Measurements from ENCODE around the gene ZNF646.
"Not testable (repeated sequence)": the region's sequence is repeated elsewhere in the genome, so short reads cannot be mapped to it uniquely, and the experiment has no call there.

Gene ZNF646

DNA sequence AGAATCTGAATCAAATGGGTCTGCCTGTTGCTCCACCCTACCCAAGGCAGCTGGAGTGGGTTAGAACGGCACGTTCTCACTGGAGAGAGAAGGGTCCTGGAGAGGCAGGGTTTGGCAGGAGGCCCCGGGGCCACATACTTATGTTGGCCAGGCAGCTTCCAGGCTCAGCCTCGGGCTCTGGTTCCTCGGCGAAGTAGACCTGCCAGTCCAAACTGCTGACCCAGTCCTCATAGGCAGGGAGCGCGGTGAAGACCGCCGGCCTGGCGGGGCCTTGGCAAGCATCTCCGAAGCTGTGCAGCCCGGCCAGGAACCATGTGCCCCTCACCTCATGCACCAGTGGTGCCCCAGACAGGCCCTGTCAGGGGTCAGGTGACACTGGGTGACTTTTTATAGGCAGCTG lies 9.8 kb downstream of the ZNF646 start:
- DNase-seq (ENCODE audit: low spot score), result no peak

GRCh38 chr16:31084584-31085302 lies 10.5 kb downstream of the ZNF646 start:
- DNase-seq (ENCODE audit: low spot score), result no peak

DNA sequence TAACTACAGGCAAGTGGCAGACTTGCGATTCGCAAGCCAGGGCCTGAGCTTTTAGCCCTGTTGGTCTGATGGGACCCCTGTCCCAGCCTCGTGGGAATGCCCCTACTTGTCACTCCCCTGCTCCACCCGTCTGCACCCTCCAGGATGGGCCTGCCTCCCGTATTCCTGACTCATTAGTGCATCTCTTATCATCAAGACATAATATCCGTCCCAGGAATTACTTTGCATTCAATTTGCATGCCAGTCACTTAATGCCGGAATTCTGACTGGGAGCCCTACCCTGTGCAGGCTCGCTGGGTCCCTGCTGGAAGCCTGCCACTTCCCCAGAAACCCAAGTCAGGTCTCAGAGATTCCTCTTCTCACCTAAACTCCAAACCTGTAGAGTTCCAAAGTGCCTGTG lies 11.2 kb downstream of the ZNF646 start:
- DNase-seq (ENCODE audit: low spot score), result no peak

DNA sequence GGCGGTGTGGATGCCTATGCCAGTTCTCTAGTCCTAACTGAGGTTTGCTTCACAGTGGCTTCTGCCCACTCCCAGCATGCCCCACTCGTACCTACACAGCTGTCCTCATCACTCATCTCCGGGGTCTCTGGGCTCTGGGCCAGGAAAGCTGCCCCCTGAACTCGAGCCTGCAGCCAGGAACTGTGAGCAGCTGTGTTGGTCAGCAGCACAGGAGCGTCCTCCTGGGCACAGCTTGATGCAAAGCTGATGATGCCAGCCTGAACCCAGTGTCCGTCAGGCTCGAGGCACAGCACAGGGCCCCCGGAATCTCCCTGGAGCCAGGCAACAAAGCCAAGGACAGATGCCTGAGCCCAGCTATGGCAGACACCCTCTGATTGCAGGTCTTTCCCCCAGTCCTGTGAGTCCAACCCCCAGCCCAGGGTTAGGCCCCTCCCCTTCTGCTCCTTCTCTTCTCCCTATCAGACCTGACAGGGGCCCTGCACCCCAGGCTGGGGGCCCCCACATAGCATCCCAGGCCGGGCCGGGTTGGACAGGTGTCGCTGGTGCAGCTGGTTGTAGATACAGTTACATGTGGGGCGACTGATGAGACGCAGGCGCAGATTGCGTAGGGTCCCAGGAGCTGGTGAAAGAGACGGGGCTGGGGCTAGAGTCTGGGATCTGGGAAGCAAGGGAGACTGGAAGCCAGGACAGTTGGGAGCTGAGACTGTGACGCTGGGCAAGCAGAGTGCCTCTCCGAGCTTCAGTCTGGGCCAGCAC lies 11.8 kb downstream of the ZNF646 start:
- no peak for DNase-seq (ENCODE audit: low spot score)

DNA sequence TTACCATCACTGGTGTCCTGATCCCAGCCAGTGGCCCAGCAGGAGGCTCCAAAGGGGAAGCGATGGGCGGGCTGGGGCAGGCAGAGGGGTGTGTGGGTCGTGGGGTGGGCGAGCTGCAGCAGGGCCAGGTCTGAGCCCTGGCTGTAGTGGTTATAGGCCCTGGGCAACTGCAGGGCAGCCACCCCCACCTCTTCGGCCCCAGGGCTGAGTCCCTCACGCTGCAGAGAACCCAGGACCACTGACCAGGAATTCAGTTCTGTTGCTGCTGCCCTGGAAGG lies 12.3 kb downstream of the ZNF646 start:
- no peak for DNase-seq (ENCODE audit: low spot score)

- no peak for DNase-seq (ENCODE audit: low spot score)
Observed at GRCh38 chr16:31087481-31087880, 13.3 kb downstream of the ZNF646 start.

GRCh38 chr16:31087971-31088370 lies 13.7 kb downstream of the ZNF646 start:
- DNase-seq (ENCODE audit: low spot score), result no peak

DNA sequence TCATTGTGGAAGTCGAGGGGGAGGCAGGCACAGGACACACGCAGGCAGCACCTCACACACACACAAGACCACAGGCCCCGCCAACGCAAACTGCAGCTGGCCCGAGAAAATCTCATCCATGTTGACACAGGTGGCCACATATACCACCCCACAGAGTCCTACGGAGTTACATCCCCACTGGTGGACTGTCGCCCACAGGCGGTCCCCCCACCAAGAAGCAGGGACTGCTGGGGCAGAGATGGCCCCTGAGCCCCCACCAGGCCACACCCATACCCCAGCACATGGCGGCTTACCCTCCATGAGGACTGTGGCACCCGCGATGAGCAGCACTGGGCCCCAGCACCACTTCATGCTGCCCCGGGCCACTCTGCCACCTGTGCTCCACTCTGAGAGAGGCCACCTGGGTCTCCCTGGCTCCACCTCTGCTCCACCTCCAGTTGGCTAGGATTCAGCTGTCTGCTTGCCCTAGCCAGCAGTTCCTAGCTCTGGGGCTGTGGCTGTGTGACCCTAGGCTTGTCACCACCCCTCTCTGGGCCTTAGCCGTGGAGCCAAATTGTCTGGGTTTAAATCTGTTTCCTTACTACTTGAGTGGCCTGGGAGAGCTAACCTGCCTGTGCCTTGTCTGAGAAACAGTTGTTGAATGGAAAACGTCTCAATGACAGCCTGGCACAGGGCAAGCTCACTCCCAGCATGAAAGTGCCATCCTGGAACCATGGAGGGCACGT lies 14.4 kb downstream of the ZNF646 start, which contains the start of gene PRSS53:
Gene PRSS53 (minus strand): TSS at position 485 of the 725 bp plus-strand sequence. CDS start 134 bp downstream, at position 351.
- DNase-seq (ENCODE audit: low spot score), result no peak

- DNase-seq (ENCODE audit: low spot score), result no peak
Observed at GRCh38 chr16:31089199-31089598, 15.0 kb downstream of the ZNF646 start.

DNA sequence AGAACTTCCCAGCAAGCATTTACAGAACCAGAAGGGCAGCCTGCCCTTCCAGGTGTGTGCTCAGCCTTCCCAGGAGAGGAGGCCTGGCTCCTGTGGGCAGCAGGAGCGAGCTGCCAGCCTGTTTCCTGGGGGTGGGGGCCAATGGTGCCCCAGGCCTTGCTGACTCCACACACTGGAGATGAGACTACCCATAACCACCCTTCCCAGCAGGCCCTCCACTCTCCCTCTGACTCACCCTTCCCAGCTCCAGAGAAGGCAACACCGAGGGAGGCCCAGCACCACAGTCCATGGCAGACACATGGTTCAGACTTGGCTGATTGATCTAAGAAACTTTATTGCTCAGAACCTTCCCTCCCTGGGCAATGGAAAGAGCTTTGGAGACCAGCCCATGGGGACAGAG lies 16.3 kb downstream of the ZNF646 start:
- DNase-seq (ENCODE audit: low spot score), result no peak

DNA sequence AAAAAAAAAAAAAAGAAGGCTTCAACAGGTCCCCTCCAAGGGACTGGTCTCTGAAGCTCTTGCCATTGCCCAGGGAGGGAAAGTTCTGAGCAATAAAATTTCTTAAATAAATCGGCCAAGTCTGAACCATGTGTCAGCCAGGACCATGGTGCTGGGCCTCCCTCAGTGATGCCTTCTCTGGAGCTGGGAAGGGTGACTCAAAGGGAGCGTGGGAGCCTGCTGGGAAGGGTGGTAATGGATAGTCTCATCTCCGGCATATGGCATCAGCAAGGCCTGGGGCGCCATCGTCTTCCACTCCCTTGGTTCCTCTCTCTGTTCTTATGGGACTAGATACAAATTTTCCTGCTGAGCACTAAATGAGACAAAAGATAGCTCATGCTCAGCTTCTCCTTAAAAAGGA lies 18.1 kb downstream of the ZNF646 start:
- no peak for DNase-seq (ENCODE audit: low spot score)

- DNase-seq (ENCODE audit: low spot score), result peak; percentile 36
Observed at GRCh38 chr16:31093132-31093703, 19.0 kb downstream of the ZNF646 start.

GRCh38 chr16:31094088-31094423 lies 19.8 kb downstream of the ZNF646 start:
- DNase-seq (ENCODE audit: low spot score), result no peak

DNA sequence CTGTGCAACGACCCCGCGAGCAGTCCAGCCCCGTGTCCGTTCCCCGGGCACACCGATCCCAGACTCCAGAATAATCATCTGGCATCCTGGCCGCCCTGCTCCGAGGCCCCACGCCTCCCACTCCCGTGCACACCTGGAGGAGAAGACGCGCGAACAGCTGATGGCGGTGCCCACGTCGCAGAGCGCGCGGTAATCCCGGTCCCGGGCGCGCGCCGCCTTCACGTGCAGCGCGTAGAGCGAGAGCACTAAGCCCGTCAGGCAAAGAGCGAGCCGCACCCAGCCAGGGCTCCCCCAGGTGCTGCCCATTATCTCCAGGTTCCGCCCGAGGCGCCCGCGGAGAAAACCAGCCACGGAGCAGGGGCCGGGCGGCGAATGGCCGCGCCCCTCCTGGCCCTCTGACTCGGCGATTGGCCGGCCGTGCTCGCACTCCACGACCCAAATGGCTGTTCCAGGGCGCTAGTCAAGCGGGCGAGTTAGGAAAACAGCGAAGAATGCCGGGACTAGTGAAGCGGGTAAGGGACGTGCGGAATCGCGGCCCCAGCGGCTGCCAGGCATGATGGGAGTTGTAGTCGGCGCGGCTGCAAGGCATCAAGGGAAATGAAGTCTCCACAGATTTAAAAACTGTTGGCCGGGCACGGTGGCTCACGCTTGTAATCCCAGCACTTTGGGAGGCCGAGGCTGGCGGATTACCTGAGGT lies 20.4 kb downstream of the ZNF646 start, which contains the start of gene VKORC1:
Gene VKORC1 (minus strand): TSS at position 374 of the 697 bp plus-strand sequence. CDS start 68 bp downstream, at position 306.
- DNase-seq (ENCODE audit: low spot score), result peak; percentile 94

DNA sequence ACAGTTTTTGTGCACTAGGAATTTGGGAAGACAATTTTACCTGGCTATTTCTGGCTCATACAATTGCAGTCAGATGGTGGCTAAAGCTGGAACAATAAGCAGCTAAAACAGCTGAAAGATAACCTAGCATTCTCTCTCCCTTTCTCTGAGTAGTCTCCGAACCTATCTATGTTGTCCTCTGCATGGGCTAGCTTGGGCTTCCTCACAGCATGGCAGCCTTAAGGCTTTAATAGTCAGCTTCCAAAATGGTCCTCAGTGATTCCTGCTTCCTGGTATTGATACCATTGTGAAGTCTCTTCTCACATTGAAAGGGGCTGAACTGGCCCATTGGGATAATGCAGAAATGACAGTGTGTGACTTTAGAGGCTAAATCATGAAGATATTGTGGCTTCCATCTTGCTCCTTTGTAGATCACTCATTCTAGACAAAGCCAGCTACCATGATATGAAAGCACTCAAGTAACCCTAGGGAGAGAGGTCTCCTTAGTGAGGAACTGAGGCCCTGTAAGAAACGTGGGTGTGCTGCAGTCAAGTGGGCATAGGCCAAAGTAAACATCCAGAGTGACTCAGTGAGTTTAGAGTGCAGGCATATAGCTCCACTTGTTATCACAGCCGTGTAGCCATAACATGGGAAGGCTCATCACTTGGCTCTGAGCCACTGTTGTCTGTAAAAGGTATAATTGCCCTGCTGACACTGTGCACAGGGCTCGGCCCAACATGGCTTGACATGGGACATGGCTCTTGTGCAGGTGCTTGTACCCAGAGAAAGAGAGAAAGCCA lies 25.8 kb downstream of the ZNF646 start:
- no peak for DNase-seq (ENCODE audit: low spot score)

GRCh38 chr16:31100876-31101641 lies 26.8 kb downstream of the ZNF646 start:
- DNase-seq (ENCODE audit: low spot score), result not testable (repeated sequence)

DNA sequence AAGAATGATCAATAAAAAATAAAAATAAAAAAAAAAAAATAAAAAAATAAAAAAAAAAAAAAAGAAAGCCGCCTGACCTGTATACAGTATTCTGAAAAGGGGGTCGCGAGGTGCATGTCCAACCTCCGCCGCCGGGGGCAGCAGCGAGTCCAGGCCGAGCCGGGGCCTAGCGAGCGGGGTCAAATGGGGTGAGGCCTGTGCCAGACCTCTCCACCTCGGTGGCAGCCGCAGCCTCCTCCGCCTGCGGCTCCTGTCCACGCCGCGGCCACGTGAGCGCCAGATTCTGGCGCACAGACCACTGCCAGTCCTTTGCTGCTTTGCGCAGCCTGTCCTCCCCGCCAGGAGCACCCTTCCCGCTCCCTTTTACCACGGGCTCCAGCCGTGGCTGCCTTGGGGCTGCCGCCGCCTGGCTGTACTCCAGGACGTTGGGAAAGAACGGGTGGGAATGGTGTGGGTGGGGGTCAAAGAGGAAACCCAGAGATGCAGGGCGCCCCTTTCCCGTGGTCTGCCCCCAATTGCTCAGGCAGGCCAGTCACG lies 31.5 kb downstream of the ZNF646 start:
- peak; percentile 85 for DNase-seq (ENCODE audit: low spot score)

DNA sequence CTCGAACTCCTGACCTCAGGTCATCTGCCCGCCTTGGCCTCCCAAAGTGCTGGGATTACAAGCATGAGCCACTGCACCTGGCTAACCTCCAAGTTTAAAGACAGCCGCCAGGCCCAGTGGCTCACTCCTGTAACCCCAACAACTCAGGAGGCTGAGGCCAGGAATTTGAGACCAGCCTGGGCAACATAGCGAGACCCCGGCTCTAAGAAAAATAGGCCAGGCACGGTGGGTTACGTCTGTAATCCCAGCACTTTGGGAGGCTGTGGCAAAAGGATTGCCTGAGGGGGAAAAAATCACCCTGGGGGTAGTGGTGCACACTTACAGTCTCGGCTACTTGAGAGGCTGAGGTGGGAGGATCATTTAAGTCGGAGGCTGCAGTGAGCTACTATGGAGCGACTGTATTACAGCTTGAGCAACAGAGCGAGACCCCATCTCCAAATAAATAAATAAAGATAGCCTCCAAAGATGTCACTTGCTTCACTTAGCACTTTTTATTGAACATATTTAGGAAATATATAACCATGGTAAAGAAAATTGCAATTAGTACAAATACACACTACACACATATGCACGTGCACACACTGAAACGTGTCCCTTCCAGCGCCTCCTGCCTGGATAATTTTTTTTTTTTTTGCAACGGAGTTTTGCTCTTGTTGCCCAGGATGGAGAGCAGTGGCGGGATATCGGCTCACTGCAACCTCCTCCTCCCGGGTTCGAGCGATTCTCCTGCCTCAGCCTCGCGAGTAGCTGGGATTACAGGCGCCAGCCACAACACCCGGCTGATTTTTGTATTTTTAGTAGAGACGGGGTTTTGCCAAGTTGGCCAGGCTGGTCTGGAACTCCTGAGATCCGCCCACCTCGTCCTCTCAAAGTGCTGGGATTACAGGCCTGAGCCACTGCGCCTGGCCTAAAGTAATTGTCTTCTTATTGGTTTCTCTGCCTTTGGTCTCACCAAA lies 32.6 kb downstream of the ZNF646 start:
- no peak for DNase-seq (ENCODE audit: low spot score)

DNA sequence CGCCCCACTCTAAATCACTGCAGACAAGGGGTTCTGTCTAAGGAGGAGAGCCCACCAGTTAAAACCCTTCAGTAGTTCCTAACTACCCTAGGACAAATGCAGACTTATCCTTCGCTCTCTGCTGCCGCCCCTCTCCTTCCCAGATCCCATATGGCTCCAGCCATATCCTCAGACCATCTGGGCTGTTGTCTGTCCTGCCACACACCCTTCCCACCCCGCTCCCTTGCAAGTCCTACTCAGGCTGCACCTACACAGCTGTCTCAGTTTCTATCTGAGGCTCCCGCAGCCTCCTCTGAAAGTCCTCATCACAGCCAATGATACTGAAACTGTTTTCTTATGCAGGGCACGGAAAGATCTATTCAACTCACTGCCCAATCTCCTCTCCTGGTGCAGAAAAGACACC lies 33.2 kb downstream of the ZNF646 start:
- peak; percentile 38 for DNase-seq (ENCODE audit: low spot score)

Data from NAMALWA (cell line).